ENCODE measurements around the gene SGPP2.
"Not testable (repeated sequence)": the region's sequence is repeated elsewhere in the genome, so short reads cannot be mapped to it uniquely, and the experiment has no call there.

SGPP2 gene

DNA sequence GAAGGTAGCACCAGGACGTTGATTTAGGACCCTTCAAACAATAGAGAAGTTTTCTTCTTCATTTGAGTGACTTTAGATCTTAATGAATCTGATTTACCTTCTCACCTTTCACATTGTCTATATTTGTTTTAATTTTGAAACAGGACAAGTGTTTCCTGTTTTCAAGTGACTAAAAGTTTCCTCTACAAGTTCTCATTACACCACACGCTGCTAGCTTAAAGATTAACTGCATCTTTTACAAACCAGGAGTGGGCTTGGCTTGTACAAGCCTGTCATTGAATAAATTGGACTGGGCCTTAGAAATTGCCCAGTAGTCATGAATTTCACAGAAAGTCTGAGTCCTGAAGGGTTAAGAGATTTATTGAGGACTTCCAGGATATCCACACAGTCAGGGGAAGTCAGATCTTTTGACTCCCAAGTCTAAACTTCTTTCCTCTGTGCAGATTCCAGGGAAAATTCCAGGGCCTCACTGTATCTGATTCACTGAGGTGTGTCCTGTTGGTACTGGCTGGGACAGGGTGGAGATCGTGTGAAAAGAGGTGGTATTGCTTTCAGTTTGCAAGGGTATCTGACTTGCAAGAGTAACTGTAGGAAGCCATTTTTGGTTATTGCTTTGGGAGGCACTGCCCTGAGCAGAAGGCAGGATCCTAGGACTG lies 3.4 kb downstream of the SGPP2 start:
- no peak for DNase-seq

DNA sequence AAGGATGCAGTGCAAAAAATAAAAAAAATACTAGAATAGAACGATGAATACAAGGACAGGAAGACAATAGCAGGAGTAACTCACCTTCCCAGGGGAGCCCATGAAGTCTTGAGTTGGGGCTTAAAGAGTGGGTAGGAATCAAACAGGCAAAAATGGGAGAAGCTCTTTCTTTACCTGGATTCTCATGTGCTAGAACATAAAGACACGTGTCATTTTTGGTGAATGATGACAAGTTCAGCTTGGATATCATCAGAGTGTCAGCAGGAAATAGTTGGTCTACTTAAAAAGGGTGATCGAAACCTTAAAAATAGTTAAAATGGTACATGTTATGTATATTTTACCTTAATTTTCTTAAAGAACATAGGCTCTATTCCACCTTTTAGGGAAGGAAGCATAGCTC lies 5.7 kb downstream of the SGPP2 start:
- no peak for DNase-seq

GRCh38 chr2:222430681-222431080 lies 6.3 kb downstream of the SGPP2 start:
- no peak for DNase-seq

DNA sequence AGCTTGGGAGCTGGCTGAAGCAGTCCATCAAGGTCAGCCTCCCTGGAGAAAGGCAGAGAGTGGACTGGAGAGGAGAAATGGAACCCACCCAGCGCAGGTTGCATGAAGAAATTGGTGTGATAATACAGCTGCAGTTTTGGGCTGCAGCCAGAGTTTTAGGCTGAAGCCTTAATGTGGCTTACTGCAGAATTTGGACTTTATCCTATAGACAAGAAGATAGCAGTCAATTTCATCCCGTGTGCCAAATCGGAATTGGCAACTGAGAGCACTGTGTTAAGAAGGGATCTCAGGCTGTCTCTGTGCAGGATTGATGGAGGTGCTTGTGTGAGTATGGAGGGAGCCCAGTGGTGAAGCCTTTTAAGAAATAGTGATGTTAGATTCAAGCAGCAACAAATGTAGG lies 7.5 kb downstream of the SGPP2 start:
- DNase-seq, result no peak

DNA sequence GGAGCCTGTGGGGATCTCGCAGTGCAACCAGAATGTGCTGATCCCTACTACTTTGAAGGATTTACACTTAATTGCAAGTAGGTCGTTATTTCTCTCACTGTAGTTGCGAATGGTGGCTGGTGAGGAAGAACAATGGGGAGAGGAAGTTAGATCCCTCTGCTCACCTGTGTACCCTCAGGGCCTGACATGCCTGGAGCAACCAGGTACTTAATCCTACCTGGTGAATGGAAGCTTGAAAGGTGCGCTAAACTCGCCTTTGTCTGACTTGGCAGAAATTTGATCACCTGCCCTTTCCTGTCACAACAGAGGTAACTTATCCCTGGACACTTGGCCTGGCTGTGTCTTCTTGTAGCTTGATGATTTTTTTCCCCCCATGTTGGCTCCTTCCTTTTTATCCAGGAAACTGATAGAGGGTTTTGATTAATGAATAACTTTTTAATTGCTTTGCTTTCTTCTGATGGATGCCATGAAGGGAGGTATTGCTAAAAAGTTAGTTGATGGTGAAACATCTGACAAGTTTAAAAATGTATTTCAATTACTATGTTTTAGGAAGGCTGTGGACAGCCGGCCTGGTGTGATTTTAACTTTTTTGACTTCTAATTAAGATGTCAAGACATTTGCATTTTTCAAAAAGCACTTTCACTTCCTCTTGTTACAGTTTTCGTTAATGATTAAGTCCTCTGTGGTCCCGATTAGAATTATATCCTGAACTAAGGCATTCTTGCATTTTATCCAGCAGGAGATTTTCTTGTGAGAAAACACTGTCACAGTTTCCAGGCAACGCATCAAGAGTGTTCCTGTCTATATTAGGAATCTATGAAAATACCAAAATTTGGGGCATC lies 9.2 kb downstream of the SGPP2 start:
- no peak for DNase-seq

DNA sequence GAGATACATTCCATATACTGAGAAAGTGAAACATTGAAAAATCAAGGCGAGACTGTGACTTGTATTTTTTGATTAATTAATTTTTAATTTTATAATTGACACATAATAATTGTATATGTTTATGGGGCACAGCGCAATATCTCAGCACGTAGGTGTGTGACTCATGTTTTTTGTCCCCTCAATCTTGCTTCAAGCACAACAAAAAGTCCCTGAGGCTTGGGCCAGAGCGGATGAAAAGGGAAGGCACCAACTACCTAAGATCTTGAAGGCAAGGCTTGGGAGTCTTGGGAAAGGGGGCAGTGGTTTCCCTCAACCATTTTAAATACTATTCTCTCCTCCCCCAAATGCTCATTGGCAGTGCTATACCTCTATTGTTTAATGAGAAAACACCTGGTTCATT lies 9.9 kb downstream of the SGPP2 start:
- no peak for DNase-seq

DNA sequence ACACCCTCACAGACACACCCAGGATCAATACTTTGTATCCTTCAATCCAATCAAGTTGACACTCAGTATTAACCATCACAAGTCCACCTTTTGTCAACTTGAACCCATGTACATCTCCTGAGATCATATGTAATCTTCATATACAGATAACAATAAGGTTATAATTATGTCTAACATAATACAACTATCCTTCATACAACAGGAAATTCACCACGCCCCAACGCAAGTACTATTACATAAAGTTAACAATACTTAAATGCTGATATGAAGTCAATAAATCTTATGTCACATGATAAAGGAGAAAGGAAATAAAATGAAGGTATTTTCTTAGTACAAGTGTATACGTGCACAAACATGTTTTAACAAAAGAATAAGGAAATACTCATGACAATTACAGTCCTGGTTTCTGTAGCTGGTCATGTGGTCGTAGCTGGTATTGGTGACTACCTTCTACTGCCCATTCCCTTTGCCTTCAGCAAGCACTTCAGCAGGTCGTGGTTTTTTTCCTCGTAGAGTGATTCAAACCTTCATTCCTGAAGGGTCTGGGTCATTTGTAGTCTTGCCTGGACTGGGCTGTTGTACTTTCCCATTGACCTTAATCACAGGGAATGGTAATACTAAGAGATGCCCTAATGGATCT lies 11.2 kb downstream of the SGPP2 start:
- DNase-seq, result not testable (repeated sequence)

- DNase-seq, result no peak
These were observed 11.7 kb downstream of the SGPP2 start for GRCh38 chr2:222436040-222436413.

DNA sequence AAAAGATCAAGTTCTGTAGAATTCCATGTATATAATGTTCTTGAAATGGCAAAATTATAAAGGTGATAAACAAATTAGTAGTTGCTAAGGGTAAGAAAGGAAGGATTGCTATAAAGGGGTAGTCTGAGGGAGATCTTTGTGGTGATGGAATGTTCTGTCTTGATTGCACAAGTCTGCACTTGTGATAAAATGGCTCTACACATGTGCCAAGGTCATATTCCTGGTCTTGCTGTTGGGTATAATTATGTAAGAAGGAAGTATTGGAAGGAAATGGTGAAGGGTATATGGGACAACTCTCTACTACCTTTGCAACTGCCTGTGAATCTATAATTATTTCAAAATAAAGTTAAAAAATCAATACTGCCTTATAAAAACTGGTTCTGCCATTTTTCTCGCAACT lies 15.3 kb downstream of the SGPP2 start:
- DNase-seq, result no peak

DNA sequence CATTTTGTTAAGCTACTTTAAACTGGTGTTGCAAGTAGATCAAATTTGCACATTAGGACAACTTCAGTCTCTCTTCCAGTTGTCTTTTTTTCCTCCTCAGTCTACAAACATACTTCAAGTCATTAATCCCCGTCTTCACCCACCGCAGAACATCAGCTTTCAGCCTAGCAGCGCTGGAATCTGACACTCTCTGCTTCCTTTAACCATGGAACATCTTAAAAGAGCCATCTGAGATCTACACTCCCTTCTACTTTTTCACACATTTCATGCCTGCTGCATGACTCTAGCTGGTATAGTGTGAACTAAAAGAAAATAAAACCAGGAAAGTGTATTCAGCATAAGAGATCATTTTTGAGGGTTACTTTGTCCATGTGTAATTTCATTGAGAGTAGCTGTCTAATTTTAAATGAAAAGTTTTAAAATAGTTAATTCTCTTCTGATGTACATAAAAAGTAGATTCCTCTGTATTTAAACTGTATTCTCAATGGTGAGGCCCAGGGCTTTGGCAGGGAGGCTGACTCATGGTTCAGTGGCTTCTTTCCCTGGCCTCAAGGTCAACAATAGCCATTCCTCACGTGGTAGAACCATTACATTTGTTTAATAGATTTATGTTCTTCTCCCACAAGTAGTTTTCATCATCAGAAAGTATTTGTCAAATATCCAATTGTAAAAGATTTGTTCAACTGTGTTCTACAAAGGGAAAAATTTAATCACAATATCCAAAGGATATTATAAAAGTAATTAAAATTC lies 16.5 kb downstream of the SGPP2 start:
- DNase-seq, result no peak

- DNase-seq, result no peak
These were observed 18.3 kb downstream of the SGPP2 start for GRCh38 chr2:222442665-222443064.

DNA sequence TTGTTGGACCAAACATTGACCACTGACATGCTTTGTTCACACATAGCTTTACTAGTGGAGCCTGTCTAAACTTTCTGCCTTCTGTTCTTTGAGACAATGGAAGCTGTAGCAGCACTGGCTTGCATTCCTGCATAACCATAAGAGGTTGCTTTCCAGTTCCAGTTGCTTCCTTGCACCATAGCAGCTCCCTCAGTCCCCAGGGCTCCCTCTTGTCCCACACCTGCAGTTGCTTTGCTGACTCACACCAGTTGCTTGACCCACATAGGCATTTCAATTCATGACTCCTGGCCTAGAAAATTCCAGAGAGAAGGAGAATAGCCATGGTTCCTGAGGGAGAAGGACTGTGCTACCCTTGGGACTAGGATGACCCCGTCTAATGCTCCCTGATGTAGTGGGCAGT lies 20.9 kb downstream of the SGPP2 start:
- no peak for DNase-seq

DNA sequence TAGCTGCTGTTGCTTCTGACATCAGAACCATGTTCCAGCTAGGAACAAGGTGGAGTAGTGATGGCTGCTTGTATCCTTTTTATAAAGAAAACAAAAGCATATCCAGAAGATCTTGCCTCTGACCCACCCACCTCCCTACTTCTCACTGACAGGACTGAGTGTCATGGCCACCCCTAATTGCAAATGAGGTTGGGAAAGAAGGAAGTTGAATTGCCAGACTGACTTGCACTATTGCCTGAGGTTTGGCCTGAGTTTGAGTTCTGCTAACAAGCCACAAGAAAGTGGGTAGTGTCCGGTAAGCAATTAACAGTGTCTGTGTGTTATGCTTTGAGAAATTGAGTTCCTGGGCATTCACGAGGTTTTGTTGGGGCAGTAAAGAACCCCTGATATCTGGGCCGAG lies 22.8 kb downstream of the SGPP2 start:
- no peak for DNase-seq

DNA sequence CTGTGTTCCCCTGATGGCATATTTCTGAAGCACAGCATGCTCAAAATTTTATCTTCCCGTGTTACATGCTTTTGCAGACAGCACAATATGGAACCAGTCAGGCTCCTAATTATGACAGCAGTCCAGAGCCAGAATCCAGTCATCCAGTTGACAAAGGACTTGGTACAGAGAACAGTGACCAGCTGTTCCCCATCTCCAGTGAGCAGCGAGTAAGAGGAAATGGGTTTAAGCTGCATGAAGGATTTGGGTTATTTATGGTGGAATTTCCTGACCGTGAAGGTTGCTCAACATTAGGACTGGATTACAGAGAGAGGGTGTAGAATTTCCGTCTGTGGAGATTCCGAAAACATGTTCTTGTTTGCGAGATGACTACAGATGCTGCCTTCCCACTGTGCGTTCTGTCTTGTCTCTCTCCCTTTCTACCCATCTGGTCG lies 24.4 kb downstream of the SGPP2 start:
- peak; percentile 92 for DNase-seq

- DNase-seq, result no peak
These were observed 25.7 kb downstream of the SGPP2 start for GRCh38 chr2:222450021-222450420.

- no peak for DNase-seq
These were observed 26.9 kb downstream of the SGPP2 start for GRCh38 chr2:222451224-222451674.

DNA sequence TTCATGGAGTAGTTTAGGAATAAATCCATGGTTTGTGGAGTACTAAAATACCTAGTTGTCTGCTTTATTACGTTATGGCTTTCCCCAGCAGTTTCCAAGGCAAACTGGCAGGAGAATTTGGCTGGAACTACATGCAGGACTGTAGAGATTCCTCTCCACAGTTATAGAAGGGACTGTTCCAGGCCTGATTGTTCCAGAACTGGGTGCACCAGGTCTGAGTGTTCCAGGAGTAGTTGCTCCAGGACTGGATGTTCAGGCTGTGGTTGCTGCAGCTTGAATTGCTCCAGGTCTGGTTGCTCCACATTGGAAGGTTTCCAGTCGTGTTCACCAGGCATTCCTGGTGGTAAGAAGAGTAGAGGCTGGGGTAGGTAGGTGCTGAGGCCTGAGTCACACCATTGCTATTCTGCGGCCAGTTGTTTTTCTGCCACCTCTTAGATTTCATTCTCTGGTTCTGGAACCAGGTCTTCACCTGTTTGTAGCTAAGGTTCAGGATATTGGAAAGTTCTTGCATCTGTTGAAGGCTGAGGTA lies 28.1 kb downstream of the SGPP2 start:
- no peak for DNase-seq

DNA sequence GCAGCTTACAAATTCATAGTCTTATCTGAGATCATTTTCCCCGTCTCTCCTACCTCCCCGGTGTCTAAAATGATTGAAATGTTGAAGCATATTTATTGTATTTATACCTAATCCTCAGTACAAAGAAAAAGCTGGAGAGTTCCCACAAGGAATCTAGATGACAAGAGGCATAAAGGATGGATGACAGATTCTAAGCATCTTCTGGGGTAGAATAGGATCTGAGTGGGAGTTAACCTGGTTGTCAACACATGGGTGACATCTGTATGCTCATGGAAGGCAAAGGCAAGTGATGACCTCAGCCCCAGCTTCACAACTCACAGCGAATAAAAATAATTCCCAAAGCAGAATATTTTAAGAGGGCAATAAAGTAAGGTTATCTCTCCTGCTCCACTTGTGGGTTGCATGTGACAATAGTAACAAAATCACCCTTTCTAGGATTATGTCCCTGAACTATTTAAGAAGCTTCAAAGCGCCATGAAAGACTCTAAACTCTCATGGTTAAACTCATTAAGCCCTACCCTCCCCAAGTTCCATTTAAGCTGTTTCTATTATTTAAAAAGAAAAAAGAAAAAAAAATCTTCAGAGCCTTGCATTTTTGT lies 32.2 kb downstream of the SGPP2 start:
- no peak for DNase-seq

DNA sequence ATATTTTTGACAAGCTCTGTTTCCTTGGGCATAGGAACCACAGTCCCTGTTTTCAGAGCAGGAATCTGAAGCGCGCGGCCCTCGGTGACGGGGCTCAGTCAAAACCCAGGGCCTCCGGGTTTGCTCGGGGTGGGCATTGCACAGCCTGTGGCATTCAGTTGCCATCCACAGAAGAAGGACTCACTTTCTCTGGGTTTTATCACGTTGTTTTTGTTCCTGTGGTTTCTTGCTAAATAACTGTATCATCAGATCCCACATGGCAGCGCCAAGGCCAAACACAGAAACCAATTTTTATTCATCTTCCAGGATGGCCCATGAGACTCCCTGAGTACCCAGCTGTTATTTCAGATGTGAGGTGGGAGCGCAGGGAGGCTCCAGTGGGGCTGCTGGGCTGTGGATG lies 35.6 kb downstream of the SGPP2 start:
- DNase-seq, result no peak

DNA sequence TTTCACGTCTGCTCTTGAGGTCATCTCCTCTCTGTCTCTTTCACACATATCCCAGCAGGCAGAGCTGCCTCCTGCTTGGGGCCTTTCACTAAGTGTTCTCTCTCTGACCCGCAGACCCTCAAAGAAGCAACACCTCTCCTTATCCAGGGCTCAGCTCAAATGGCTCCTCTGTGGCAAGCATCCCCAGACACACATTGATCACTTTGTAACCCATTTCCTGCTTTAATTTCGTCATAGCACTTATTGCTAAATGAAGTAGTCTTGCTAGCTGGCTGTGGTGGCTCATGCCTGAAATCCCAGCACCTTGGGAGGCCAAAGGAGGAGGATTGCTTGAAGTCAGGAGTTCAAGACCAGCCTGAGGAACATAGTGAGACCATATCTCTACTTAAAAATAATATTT lies 41.4 kb downstream of the SGPP2 start:
- no peak for DNase-seq

GRCh38 chr2:222468346-222468745 lies 44.0 kb downstream of the SGPP2 start:
- no peak for DNase-seq

DNA sequence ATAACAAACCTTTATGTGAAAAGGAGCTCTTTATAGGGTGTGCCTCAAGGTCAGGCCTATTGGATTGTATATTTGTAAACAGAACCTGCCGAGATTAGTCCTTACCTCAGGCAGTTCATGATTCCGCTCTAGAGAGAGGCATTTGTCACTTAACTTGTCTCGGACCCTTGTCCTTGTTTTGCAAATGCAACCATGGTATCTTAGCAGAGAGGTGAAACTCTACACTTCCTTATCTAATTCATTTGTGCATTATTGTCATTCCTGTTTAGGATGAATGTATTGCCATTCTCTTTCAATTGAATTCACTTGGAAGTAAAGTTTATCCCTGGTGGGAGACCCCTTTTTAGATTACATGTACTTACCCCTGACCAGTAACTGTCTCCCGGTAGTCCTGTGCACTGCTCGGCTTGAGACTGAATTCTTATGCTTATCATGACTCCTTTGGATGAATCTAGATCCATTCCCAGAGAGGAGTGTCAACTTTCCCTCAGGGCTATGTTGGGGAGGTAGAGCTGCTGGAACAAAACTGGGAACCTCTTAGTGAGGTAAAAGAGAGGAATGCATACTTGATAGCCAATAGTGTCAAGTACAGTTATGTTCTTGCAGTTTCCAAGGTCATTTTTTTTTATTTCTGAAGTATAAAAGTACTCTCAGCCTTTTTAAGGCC lies 46.6 kb downstream of the SGPP2 start:
- DNase-seq, result no peak
